Measurements from ENCODE around the gene TEDC1. TPM values are rescaled to one million over a fixed set of nuclear protein-coding genes. Genes with fewer than 3 reads are reported as not detected.

The TEDC1 gene
- polyA plus RNA-seq, 1 donor (not counting 4 experiments of a cell fraction or from before 2014, with no cell fraction given), result 5.0 TPM

GRCh38 chr14:105526776-105527380 lies 35.8 kb downstream of the TEDC1 start:
- peak overlapping the region; percentile 51 for H3K4me2 ChIP-seq (ENCODE audit: control insufficient read depth, extremely low read depth, insufficient read depth, low read depth, low read length)
- no peaks in the 10 kb centered on the region for H3K79me2 ChIP-seq (ENCODE audit: control insufficient read depth, insufficient read depth, low read length)
- H3K9me3 ChIP-seq (ENCODE audit: control insufficient read depth, low read depth, low read length), result no peaks in the 10 kb centered on the region
- H3K9ac ChIP-seq (ENCODE audit: control insufficient read depth, extremely low read depth, insufficient read depth, low read length), result no peak overlapping the region
- dilution Hi-C loops (cut with MboI; ENCODE audit: extremely low pct_ligation_motif_present, low sequenced_read_pairs), result no loop called here
- H3K36me3 ChIP-seq (ENCODE audit: control insufficient read depth in 2 of 2, extremely low read depth in 1 of 2, insufficient read depth in 2 of 2, low read length in 2 of 2), result no peaks in the 10 kb centered on the region
- H3K4me1 ChIP-seq (ENCODE audit: control insufficient read depth, extremely low read depth, insufficient read depth, low read length), result peaks cover 7% of the 10 kb centered on the region
- H3K4me3 ChIP-seq (ENCODE audit: control insufficient read depth in 2 of 3, extremely low read depth in 1 of 3, insufficient read depth in 2 of 3, low read depth in 1 of 3, low read length in 3 of 3), result peak overlapping the region; percentile 14 to 32 (median 27)
- peak overlapping the region; percentile 6 for H2AFZ ChIP-seq (ENCODE audit: control insufficient read depth, low read length)
- FAIRE-seq (no peak), DNase-seq (ENCODE audit: low read depth, low spot score) (no peak)
- peaks cover 49% of the 10 kb centered on the region for H3K27me3 ChIP-seq (ENCODE audit: control insufficient read depth, extremely low read depth, insufficient read depth, low read length)
- no peak overlapping the region for H3K27ac ChIP-seq (ENCODE audit: control insufficient read depth, insufficient read depth, low read length)
- H4K20me1 ChIP-seq (ENCODE audit: control insufficient read depth, extremely low read depth, insufficient read depth, low read length), result no peaks in the 10 kb centered on the region
- TF ChIP-seq CTCF (optimal IDR thresholded peaks at IDR 0.05 in 1 of 3, IDR thresholded peaks at IDR 0.05 in 1 of 3, conservative IDR thresholded peaks at IDR 0.05 in 1 of 3; ENCODE audit: extremely low read depth in 1 of 3, insufficient read depth in 2 of 3, low read length in 3 of 3) (no peak), EZH2 (IDR thresholded peaks at IDR 0.05; ENCODE audit: low read length) (peak; percentile 79)
- H3K9me1 ChIP-seq (ENCODE audit: control insufficient read depth, extremely low read depth, insufficient read depth, low read length), result no peaks in the 10 kb centered on the region

- no peaks in the 10 kb centered on the region for H3K9me3 ChIP-seq (ENCODE audit: control insufficient read depth, low read depth, low read length)
- peak overlapping the region in 2 of 3 experiments; percentile 27 to 32 for H3K4me3 ChIP-seq (ENCODE audit: control insufficient read depth in 2 of 3, extremely low read depth in 1 of 3, insufficient read depth in 2 of 3, low read depth in 1 of 3, low read length in 3 of 3)
- dilution Hi-C loops (cut with MboI; ENCODE audit: extremely low pct_ligation_motif_present, low sequenced_read_pairs), result no loop called here
- DNase-seq (ENCODE audit: low read depth, low spot score), result no peak
- FAIRE-seq, result no peak
- H3K27me3 ChIP-seq (ENCODE audit: control insufficient read depth, extremely low read depth, insufficient read depth, low read length), result peaks cover 49% of the 10 kb centered on the region
- H3K9me1 ChIP-seq (ENCODE audit: control insufficient read depth, extremely low read depth, insufficient read depth, low read length), result no peaks in the 10 kb centered on the region
- no peaks in the 10 kb centered on the region for H3K79me2 ChIP-seq (ENCODE audit: control insufficient read depth, insufficient read depth, low read length)
- no peak overlapping the region for H3K9ac ChIP-seq (ENCODE audit: control insufficient read depth, extremely low read depth, insufficient read depth, low read length)
- TF ChIP-seq CTCF (optimal IDR thresholded peaks at IDR 0.05 in 1 of 3, IDR thresholded peaks at IDR 0.05 in 1 of 3, conservative IDR thresholded peaks at IDR 0.05 in 1 of 3; ENCODE audit: extremely low read depth in 1 of 3, insufficient read depth in 2 of 3, low read length in 3 of 3) (no peak), EZH2 (IDR thresholded peaks at IDR 0.05; ENCODE audit: low read length) (no peak)
- no peaks in the 10 kb centered on the region for H3K36me3 ChIP-seq (ENCODE audit: control insufficient read depth in 2 of 2, extremely low read depth in 1 of 2, insufficient read depth in 2 of 2, low read length in 2 of 2)
- no peak overlapping the region for H3K27ac ChIP-seq (ENCODE audit: control insufficient read depth, insufficient read depth, low read length)
- no peaks in the 10 kb centered on the region for H4K20me1 ChIP-seq (ENCODE audit: control insufficient read depth, extremely low read depth, insufficient read depth, low read length)
- H2AFZ ChIP-seq (ENCODE audit: control insufficient read depth, low read length), result peak overlapping the region; percentile 6
- H3K4me2 ChIP-seq (ENCODE audit: control insufficient read depth, extremely low read depth, insufficient read depth, low read depth, low read length), result peak overlapping the region; percentile 51
- H3K4me1 ChIP-seq (ENCODE audit: control insufficient read depth, extremely low read depth, insufficient read depth, low read length), result peaks cover 7% of the 10 kb centered on the region
Measured at GRCh38 chr14:105527381-105527825, 36.4 kb downstream of the TEDC1 start.

Data from keratinocyte (primary cell).